ENCODE measurements around the gene ZBED4.

ZBED4 gene

GRCh38 chr22:49827271-49827852, 26.3 kb upstream of the ZBED4 start:
- H3K4me1 ChIP-seq (ENCODE audit: low read length), result peaks cover 7% of the 10 kb centered on the region; the same call in 1 of the 2 replicates
- no peaks in the 10 kb centered on the region for H3K9me2 ChIP-seq (replicated peaks; ENCODE audit: insufficient read depth, low read length)
- H2AFZ ChIP-seq (ENCODE audit: low read length), result no peak overlapping the region
- H3K9ac ChIP-seq (ENCODE audit: low read length), result peak overlapping the region; percentile 91; the same call in 1 of the 2 replicates
- H3K4me2 ChIP-seq (ENCODE audit: low read depth, low read length), result no peak overlapping the region
- H3K27ac ChIP-seq (ENCODE audit: low read length), result no peak overlapping the region
- peaks cover 40% of the 10 kb centered on the region for H4K20me1 ChIP-seq (ENCODE audit: insufficient read depth, low read length)
- peaks cover 46% of the 10 kb centered on the region for H3K79me2 ChIP-seq (ENCODE audit: low read length)
- H3K9me3 ChIP-seq (replicated peaks; ENCODE audit: insufficient read depth, low read length), result no peaks in the 10 kb centered on the region
- H3F3A ChIP-seq (ENCODE audit: insufficient read depth, low read length), result no peaks in the 10 kb centered on the region
- no peaks in the 10 kb centered on the region for H3K27me3 ChIP-seq (replicated peaks; ENCODE audit: insufficient read depth, low read length)
- TF ChIP-seq CTCF (IDR thresholded peaks at IDR 0.05; ENCODE audit: low read length) (no peak), EZH2phosphoT487 (IDR thresholded peaks at IDR 0.05; ENCODE audit: low read length) (no peak), EZH2 (optimal IDR thresholded peaks at IDR 0.05; ENCODE audit: low read depth, low read length) (no peak)
- peak overlapping the region; percentile 97; the same call in 1 of the 2 replicates for H3K4me3 ChIP-seq (ENCODE audit: low read length)
- peaks cover 5% of the 10 kb centered on the region for H3K36me3 ChIP-seq (replicated peaks; ENCODE audit: insufficient read depth, low read length)
- peak; percentile 11 for DNase-seq

- no peaks in the 10 kb centered on the region for H3K27me3 ChIP-seq (replicated peaks; ENCODE audit: insufficient read depth, low read length)
- peaks cover 7% of the 10 kb centered on the region; the same call in 1 of the 2 replicates for H3K4me1 ChIP-seq (ENCODE audit: low read length)
- H3K79me2 ChIP-seq (ENCODE audit: low read length), result peaks cover 39% of the 10 kb centered on the region
- H3K4me3 ChIP-seq (ENCODE audit: low read length), result peak within 1 kb of the TSS; percentile 97
- peaks cover 35% of the 10 kb centered on the region for H4K20me1 ChIP-seq (ENCODE audit: insufficient read depth, low read length)
- DNase-seq, result peak; percentile 72
- TF ChIP-seq EZH2phosphoT487 (IDR thresholded peaks at IDR 0.05; ENCODE audit: low read length) (no peak), CTCF (IDR thresholded peaks at IDR 0.05; ENCODE audit: low read length) (no peak), EZH2 (optimal IDR thresholded peaks at IDR 0.05; ENCODE audit: low read depth, low read length) (no peak)
- H3K9me2 ChIP-seq (replicated peaks; ENCODE audit: insufficient read depth, low read length), result no peaks in the 10 kb centered on the region
- H3F3A ChIP-seq (ENCODE audit: insufficient read depth, low read length), result no peaks in the 10 kb centered on the region
- peak within 1 kb of the TSS; percentile 91 for H3K9ac ChIP-seq (ENCODE audit: low read length)
- peak within 1 kb of the TSS; percentile 99 for H3K4me2 ChIP-seq (ENCODE audit: low read depth, low read length)
- H3K36me3 ChIP-seq (replicated peaks; ENCODE audit: insufficient read depth, low read length), result peaks cover 3% of the 10 kb centered on the region
- no peaks in the 10 kb centered on the region for H3K9me3 ChIP-seq (replicated peaks; ENCODE audit: insufficient read depth, low read length)
- H3K27ac ChIP-seq (ENCODE audit: low read length), result no peak within 1 kb of the TSS
- H2AFZ ChIP-seq (ENCODE audit: low read length), result peak within 1 kb of the TSS; percentile 85
Measured at GRCh38 chr22:49827853-49828598, 25.6 kb upstream of the ZBED4 start, which contains the start of gene BRD1. Gene BRD1, minus strand, starts transcription at chr22:49827873. Its CDS starts 3,556 bp downstream, at chr22:49824317.

- Histone ChIP-seq H3K9ac (ENCODE audit: low read length) (no peak overlapping the region), H3K9me2 (replicated peaks; ENCODE audit: insufficient read depth, low read length) (no peaks in the 10 kb centered on the region), H2AFZ (ENCODE audit: low read length) (no peak overlapping the region), H3K27me3 (replicated peaks; ENCODE audit: insufficient read depth, low read length) (no peaks in the 10 kb centered on the region), H3K4me3 (ENCODE audit: low read length) (no peak overlapping the region), H3F3A (ENCODE audit: insufficient read depth, low read length) (no peaks in the 10 kb centered on the region), H3K27ac (ENCODE audit: low read length) (no peak overlapping the region), H3K36me3 (replicated peaks; ENCODE audit: insufficient read depth, low read length) (no peaks in the 10 kb centered on the region; the same call in 1 of the 2 replicates), H3K4me2 (ENCODE audit: low read depth, low read length) (no peak overlapping the region), H3K4me1 (ENCODE audit: low read length) (peaks cover 7% of the 10 kb centered on the region; the same call in 1 of the 2 replicates), H3K79me2 (ENCODE audit: low read length) (peaks cover 34% of the 10 kb centered on the region), H4K20me1 (ENCODE audit: insufficient read depth, low read length) (peaks cover 30% of the 10 kb centered on the region), H3K9me3 (replicated peaks; ENCODE audit: insufficient read depth, low read length) (no peaks in the 10 kb centered on the region)
- DNase-seq, result no peak
- TF ChIP-seq EZH2phosphoT487 (IDR thresholded peaks at IDR 0.05; ENCODE audit: low read length) (no peak), EZH2 (optimal IDR thresholded peaks at IDR 0.05; ENCODE audit: low read depth, low read length) (no peak), CTCF (IDR thresholded peaks at IDR 0.05; ENCODE audit: low read length) (no peak)
Measured at GRCh38 chr22:49828599-49828965, 25.1 kb upstream of the ZBED4 start.
